Adipose tissue (tissue), 3 donors: ENCODE data around the gene STMND1. TPM values are rescaled to one million over a fixed set of nuclear protein-coding genes. Genes with fewer than 3 reads are reported as not detected.

Source experiments
- polyA plus RNA-seq, 3 donors: library from polyadenylated mRNA; stranded (reverse); fragments of 200-250 nt; gene quantifications; one replicate each; pipeline ENCODE4 v1.2.3, GENCODE V29; 2013
- donor health status: healthy with polysubstance abuse.
- donor health status: Bipolar disorder and iron deficiency.
- donor health status: healthy.

Gene STMND1
- polyA plus RNA-seq, 3 donors: 3.0 TPM; not detected in 2

Other genes starting within 250 kb of the STMND1 start
- gene RBM24, start 179.3 kb downstream of the STMND1 start, polyA plus RNA-seq: 1 to 10 TPM in 2 of 3 donors, under 1 TPM in 1; 0.38 to 3.3 (median 1.2) TPM